ENCODE results near the gene ELL. TPM values are rescaled to one million over a fixed set of nuclear protein-coding genes. Genes with fewer than 3 reads are reported as not detected.

Gene ELL
- total RNA-seq, 1 experiment from 2014 or later = 17.0 TPM

GRCh38 chr19:18437491-18438330 is 84.2 kb downstream of the ELL start, which contains the start of gene ISYNA1:
TSS of gene ISYNA1 (minus strand) at chr19:18438133. CDS start at chr19:18437979, 154 bp downstream.
- Histone ChIP-seq H2AFZ (ENCODE audit: low read length) (no peak within 1 kb of the TSS), H3K9ac (ENCODE audit: extremely low read depth, insufficient read length, low read length) (peak within 1 kb of the TSS; percentile 49), H2BK12ac (ENCODE audit: insufficient read length, low read depth, low read length) (no peak within 1 kb of the TSS), H4K20me1 (ENCODE audit: control insufficient read depth, insufficient read depth, insufficient read length) (peaks cover 3% of the 10 kb centered on the region), H3K79me1 (ENCODE audit: insufficient read depth, low read depth, low read length, poor library complexity, severe bottlenecking) (no peaks in the 10 kb centered on the region), H4K8ac (replicated peaks; ENCODE audit: insufficient read length, low read depth, low read length) (no peak within 1 kb of the TSS), H2BK20ac (ENCODE audit: low read depth, low read length, poor library complexity, severe bottlenecking) (no peak within 1 kb of the TSS), H3K9me3 (ENCODE audit: control insufficient read depth, low read depth, low read length) (no peaks in the 10 kb centered on the region), H3K23me2 (ENCODE audit: insufficient read length, low read depth, low read length, poor library complexity, severe bottlenecking) (peaks cover 16% of the 10 kb centered on the region), H4K91ac (ENCODE audit: insufficient read length, low read depth, low read length) (no peak within 1 kb of the TSS), H3K27me3 (ENCODE audit: insufficient read depth, low read length) (no peaks in the 10 kb centered on the region), H2BK15ac (ENCODE audit: low read depth, low read length) (no peak within 1 kb of the TSS), H3K4me2 (ENCODE audit: insufficient read depth, insufficient read length, low read length) (peak within 1 kb of the TSS; percentile 58), H3K27ac (ENCODE audit: insufficient read length, low read depth, low read length) (no peak within 1 kb of the TSS), H3K4me1 (ENCODE audit: insufficient read depth, low read length) (peaks cover 7% of the 10 kb centered on the region; the same call in 1 of the 2 replicates), H3K4ac (ENCODE audit: low read depth, low read length) (no peak within 1 kb of the TSS), H2BK120ac (ENCODE audit: low read depth, low read length, poor library complexity, severe bottlenecking) (no peak within 1 kb of the TSS), H3K23ac (ENCODE audit: insufficient read length, low read depth, low read length) (no peak within 1 kb of the TSS), H2BK5ac (ENCODE audit: insufficient read length, low read length) (no peak within 1 kb of the TSS), H3K14ac (ENCODE audit: insufficient read depth, low read length) (peak within 1 kb of the TSS; percentile 91), H4K5ac (ENCODE audit: insufficient read length, low read depth, low read length) (no peak within 1 kb of the TSS), H3K79me2 (ENCODE audit: insufficient read depth, low read length) (no peaks in the 10 kb centered on the region), H2AK5ac (ENCODE audit: insufficient read length, low read length) (no peak within 1 kb of the TSS), H3K56ac (ENCODE audit: insufficient read length, low read depth, low read length) (no peak within 1 kb of the TSS), H3K18ac (ENCODE audit: insufficient read length, low read depth, low read length) (peak within 1 kb of the TSS; percentile 90), H3T11ph (ENCODE audit: low read length) (no peak within 1 kb of the TSS)
- DNase-seq = peak; percentile 81
- WGBS (ENCODE audit: extremely low coverage, insufficient read length, low lambda C conversion rate) = no CpG with 5 or more reads among the region's 99 CpGs
- peak within 1 kb of the TSS; percentile 74 to 89 (median 88); a peak in 4 of 7 replicates for H3K27ac Mint-ChIP-seq
- H3K9me3 Mint-ChIP-seq = peaks cover 3% of the 10 kb centered on the region in 2 experiments; a peak in 4 of 5 replicates
- H3K4me3 Mint-ChIP-seq = peak within 1 kb of the TSS; percentile 74 to 85
- peaks cover 3% of the 10 kb centered on the region for H3K27me3 Mint-ChIP-seq (ENCODE audit: low read depth)
- TF ChIP-seq, protein P1, sequence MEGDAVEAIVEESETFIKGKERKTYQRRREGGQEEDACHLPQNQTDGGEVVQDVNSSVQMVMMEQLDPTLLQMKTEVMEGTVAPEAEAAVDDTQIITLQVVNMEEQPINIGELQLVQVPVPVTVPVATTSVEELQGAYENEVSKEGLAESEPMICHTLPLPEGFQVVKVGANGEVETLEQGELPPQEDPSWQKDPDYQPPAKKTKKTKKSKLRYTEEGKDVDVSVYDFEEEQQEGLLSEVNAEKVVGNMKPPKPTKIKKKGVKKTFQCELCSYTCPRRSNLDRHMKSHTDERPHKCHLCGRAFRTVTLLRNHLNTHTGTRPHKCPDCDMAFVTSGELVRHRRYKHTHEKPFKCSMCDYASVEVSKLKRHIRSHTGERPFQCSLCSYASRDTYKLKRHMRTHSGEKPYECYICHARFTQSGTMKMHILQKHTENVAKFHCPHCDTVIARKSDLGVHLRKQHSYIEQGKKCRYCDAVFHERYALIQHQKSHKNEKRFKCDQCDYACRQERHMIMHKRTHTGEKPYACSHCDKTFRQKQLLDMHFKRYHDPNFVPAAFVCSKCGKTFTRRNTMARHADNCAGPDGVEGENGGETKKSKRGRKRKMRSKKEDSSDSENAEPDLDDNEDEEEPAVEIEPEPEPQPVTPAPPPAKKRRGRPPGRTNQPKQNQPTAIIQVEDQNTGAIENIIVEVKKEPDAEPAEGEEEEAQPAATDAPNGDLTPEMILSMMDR (conservative IDR thresholded peaks at IDR 0.05) = no peak
- H3K36me3 Mint-ChIP-seq (ENCODE audit: insufficient read depth in 1 of 3, low read depth in 3 of 3) = peaks cover 6 to 26% (median 19%) of the 10 kb centered on the region in 3 experiments
- peaks cover 29 to 36% of the 10 kb centered on the region in 2 experiments for H3K4me1 Mint-ChIP-seq
